ENCODE measurements around the gene PMCH. TPM values are rescaled to one million over a fixed set of nuclear protein-coding genes. Genes with fewer than 3 reads are reported as not detected.
"Not testable (repeated sequence)": the region's sequence is repeated elsewhere in the genome, so short reads cannot be mapped to it uniquely, and the experiment has no call there.

PMCH gene
- total and polyA plus RNA-seq, 7 experiments from 2014 or later: 2.9 TPM; not detected in 6

- H3K27ac Mint-ChIP-seq; ATAC-seq; POLR2A ChIA-PET; intact Hi-C loops (cut with micrococcal nuclease); H3K9me3 Mint-ChIP-seq; H3K4me3 Mint-ChIP-seq; H3K36me3 ChIP-seq (ENCODE audit: control insufficient read depth in 2 of 3, insufficient read depth in 3 of 3, low read length in 3 of 3); H3K27me3 Mint-ChIP-seq; H3K9me3 ChIP-seq (ENCODE audit: control insufficient read depth in 2 of 3, low read length in 3 of 3); H3K27ac ChIP-seq (ENCODE audit: low read depth, low read length); CTCF ChIA-PET; H3K4me1 Mint-ChIP-seq; H3K4me1 ChIP-seq (ENCODE audit: control insufficient read depth in 2 of 2, insufficient read depth in 2 of 2, low read length in 2 of 2); H3K27me3 ChIP-seq (ENCODE audit: control insufficient read depth in 2 of 2, insufficient read depth in 2 of 2, low read length in 2 of 2); DNase-seq; H3K4me3 ChIP-seq (ENCODE audit: low read length): not testable (repeated sequence)
- H3K36me3 Mint-ChIP-seq: peaks cover 0 to 27% (median 0%) of the 10 kb centered on the region in 5 donors
Observed at GRCh38 chr12:102155206-102155605, 42.4 kb downstream of the PMCH start.

GRCh38 chr12:102147062-102147587 lies 50.5 kb downstream of the PMCH start:
- H3K9me3 Mint-ChIP-seq; DNase-seq; H3K4me3 Mint-ChIP-seq; H3K36me3 ChIP-seq (ENCODE audit: control insufficient read depth in 2 of 3, insufficient read depth in 3 of 3, low read length in 3 of 3); CTCF ChIA-PET; POLR2A ChIA-PET; H3K27ac Mint-ChIP-seq; H3K9me3 ChIP-seq (ENCODE audit: control insufficient read depth in 2 of 3, low read length in 3 of 3); H3K27ac ChIP-seq (ENCODE audit: low read depth, low read length); H3K4me1 ChIP-seq (ENCODE audit: control insufficient read depth in 2 of 2, insufficient read depth in 2 of 2, low read length in 2 of 2); H3K4me3 ChIP-seq (ENCODE audit: low read length); intact Hi-C loops (cut with micrococcal nuclease); H3K27me3 Mint-ChIP-seq; H3K27me3 ChIP-seq (ENCODE audit: control insufficient read depth in 2 of 2, insufficient read depth in 2 of 2, low read length in 2 of 2); ATAC-seq: not testable (repeated sequence)
- peaks cover 0 to 35% (median 2%) of the 10 kb centered on the region in 5 donors for H3K36me3 Mint-ChIP-seq
- H3K4me1 Mint-ChIP-seq: peaks cover 0 to 14% (median 9%) of the 10 kb centered on the region in 7 donors

Other genes with a start within 250 kb of the PMCH start
- gene WASHC3, start 135.8 kb downstream of the PMCH start, total RNA-seq: 10 to 100 TPM; 32.8 to 59.6 (median 49.6) TPM
- 10 to 100 TPM; 76.3 to 87.9 TPM for gene WASHC3, start 135.8 kb downstream of the PMCH start, polyA plus RNA-seq
- 10 to 100 TPM; 11.9 to 47.5 (median 18.5) TPM for gene NUP37, start 77.7 kb downstream of the PMCH start, total RNA-seq
- 10 to 100 TPM; 32.9 to 34.0 TPM for gene NUP37, start 77.7 kb downstream of the PMCH start, polyA plus RNA-seq
- gene PARPBP, start 77.7 kb downstream of the PMCH start, total RNA-seq: 10 to 100 TPM in 1 of 5 experiments, 1 to 10 TPM in 4; 1.1 to 21.5 (median 1.5) TPM
- gene PARPBP, start 77.7 kb downstream of the PMCH start, polyA plus RNA-seq: 1 to 10 TPM; 1.7 to 2.2 TPM